HEK293 (cell line): ENCODE results near the gene IREB2.

Experiments used
- CTCF ChIA-PET: fragments of 350-600 bp; formaldehyde crosslinking; extraction: SDS; loops from one replicate; lab custom pipeline; 2021; ENCODE audit warnings: antibody characterized with exemption; lab: Yijun Ruan, JAX
- POLR2A ChIA-PET: fragments of 300-600 bp; formaldehyde crosslinking; extraction: SDS; loops from one replicate; lab custom pipeline; 2020; ENCODE audit warnings: antibody characterized with exemption, inconsistent platforms; lab: Yijun Ruan, JAX
- H3K27ac ChIP-seq: fragments of 200-500 bp; sonication (Bioruptor generic); 2 replicates; pipeline ENCODE4 v1.5.1; 2014; ENCODE audit warnings: low read depth, low read length, control low read depth, inconsistent platforms; ENCODE audit errors: extremely low read depth
- H3K36me3 ChIP-seq, 2 experiments: fragments of 200-500 bp in 1 of 2; sonication (Bioruptor generic) in 1 of 2; 1 replicate in 1 of 2; 2 replicates in 1 of 2; pipeline ENCODE4 v1.5.1; 2014 to 2017; ENCODE audit warnings: inconsistent platforms in 2 of 2, low read length in 2 of 2; ENCODE audit not compliant: control insufficient read depth in 2 of 2, insufficient read depth in 1 of 2
- H3K4me1 ChIP-seq: fragments of 200-500 bp; sonication (Bioruptor generic); 2 replicates; pipeline ENCODE4 v1.5.1; 2014; ENCODE audit warnings: mild to moderate bottlenecking, low read length, inconsistent platforms; ENCODE audit not compliant: control insufficient read depth, insufficient read depth
- H3K4me3 ChIP-seq: 2 replicates; pipeline ENCODE4 v1.5.1; 2011; ENCODE audit warnings: low read depth, mild to moderate bottlenecking, control low read depth, low read length, moderate library complexity
- H3K9me3 ChIP-seq: fragments of 200-500 bp; sonication (Bioruptor generic); 2 replicates; pipeline ENCODE4 v1.5.1; 2014; ENCODE audit warnings: low read depth, low read length, inconsistent platforms; ENCODE audit not compliant: control insufficient read depth, insufficient read depth
- GLI4 ChIP-seq: fragments of 450-650 bp; formaldehyde crosslinking; IDR thresholded peaks from 2 replicates; pipeline ENCODE4 v1.5.1; 2016; ENCODE audit warnings: missing biosample characterization, missing genetic modification characterization
- MYNN ChIP-seq: fragments of 450-650 bp; formaldehyde crosslinking; IDR thresholded peaks from 2 replicates; pipeline ENCODE4 v1.5.1; 2016; ENCODE audit warnings: missing biosample characterization, missing genetic modification characterization, borderline replicate concordance
- PATZ1 ChIP-seq: fragments of 450-650 bp; formaldehyde crosslinking; IDR thresholded peaks from 2 replicates; pipeline ENCODE4 v1.5.1; 2016; ENCODE audit warnings: missing biosample characterization, missing genetic modification characterization
- SALL2 ChIP-seq: fragments of 450-650 bp; formaldehyde crosslinking; IDR thresholded peaks from 2 replicates; pipeline ENCODE4 v1.5.0; 2017; ENCODE audit warnings: missing biosample characterization, mild to moderate bottlenecking, missing genetic modification characterization, borderline replicate concordance
- SP7 ChIP-seq: fragments of 450-650 bp; formaldehyde crosslinking; IDR thresholded peaks from 2 replicates; pipeline ENCODE4 v1.5.1; 2016; ENCODE audit warnings: missing biosample characterization, missing genetic modification characterization
- WT1 ChIP-seq: fragments of 450-650 bp; formaldehyde crosslinking; IDR thresholded peaks from 2 replicates; pipeline ENCODE4 v1.5.1; 2016; ENCODE audit warnings: missing biosample characterization, missing genetic modification characterization
- ZNF175 ChIP-seq: fragments of 450-650 bp; formaldehyde crosslinking; IDR thresholded peaks from 2 replicates; pipeline ENCODE4 v1.5.1; 2016; ENCODE audit warnings: missing biosample characterization, missing genetic modification characterization
- ZNF394 ChIP-seq: fragments of 450-650 bp; formaldehyde crosslinking; IDR thresholded peaks from 2 replicates; pipeline ENCODE4 v1.5.1; 2016; ENCODE audit warnings: missing biosample characterization, missing genetic modification characterization, mild to moderate bottlenecking, moderate library complexity, borderline replicate concordance
- ZNF514 ChIP-seq: fragments of 450-650 bp; formaldehyde crosslinking; IDR thresholded peaks from 2 replicates; pipeline ENCODE4 v1.5.1; 2016; ENCODE audit warnings: missing biosample characterization, missing genetic modification characterization
- ZNF518A ChIP-seq: fragments of 450-650 bp; formaldehyde crosslinking; conservative IDR thresholded peaks from 2 replicates; pipeline ENCODE4 v1.5.1; 2016; ENCODE audit warnings: low read depth, missing biosample characterization, missing genetic modification characterization
- ZNF530 ChIP-seq: fragments of 450-650 bp; formaldehyde crosslinking; IDR thresholded peaks from 2 replicates; pipeline ENCODE4 v1.5.1; 2016; ENCODE audit warnings: low read depth, missing biosample characterization, missing genetic modification characterization
- ZNF560 ChIP-seq: fragments of 450-650 bp; formaldehyde crosslinking; IDR thresholded peaks from 2 replicates; pipeline ENCODE4 v1.5.1; 2017; ENCODE audit warnings: missing biosample characterization, missing genetic modification characterization, borderline replicate concordance
- ZNF621 ChIP-seq: fragments of 450-650 bp; formaldehyde crosslinking; IDR thresholded peaks from 2 replicates; pipeline ENCODE4 v1.5.1; 2017; ENCODE audit warnings: missing biosample characterization, missing genetic modification characterization
- ZNF624 ChIP-seq: fragments of 450-650 bp; formaldehyde crosslinking; IDR thresholded peaks from 2 replicates; pipeline ENCODE4 v1.5.1; 2017; ENCODE audit warnings: missing biosample characterization, missing genetic modification characterization
- ZNF626 ChIP-seq: fragments of 450-650 bp; sonication (Bioruptor Pico); formaldehyde crosslinking; IDR thresholded peaks from 2 replicates; pipeline ENCODE4 v1.5.1; 2018; ENCODE audit warnings: missing biosample characterization, missing genetic modification characterization, inconsistent platforms
- ZNF629 ChIP-seq: fragments of 450-650 bp; formaldehyde crosslinking; IDR thresholded peaks from 2 replicates; pipeline ENCODE4 v1.5.1; 2017; ENCODE audit warnings: missing biosample characterization, missing genetic modification characterization
- ZNF707 ChIP-seq: fragments of 450-650 bp; formaldehyde crosslinking; IDR thresholded peaks from 2 replicates; pipeline ENCODE4 v1.5.1; 2016; ENCODE audit warnings: missing biosample characterization, missing genetic modification characterization
- ZSCAN30 ChIP-seq: fragments of 450-650 bp; IDR thresholded peaks from 2 replicates; pipeline ENCODE4 v1.5.1; 2018; ENCODE audit warnings: missing biosample characterization, mild to moderate bottlenecking, missing genetic modification characterization, moderate library complexity
- TF ChIP-seq, protein P1 (sequence below): fragments of 450-650 bp; formaldehyde crosslinking; IDR thresholded peaks from 2 replicates; pipeline ENCODE4 v1.5.1; 2016; ENCODE audit warnings: missing biosample characterization, missing genetic modification characterization
- TF ChIP-seq, protein P2 (sequence below): fragments of 450-650 bp; formaldehyde crosslinking; IDR thresholded peaks from 2 replicates; pipeline ENCODE4 v1.5.1; 2016; ENCODE audit warnings: missing biosample characterization, missing genetic modification characterization, low read depth
- TF ChIP-seq, protein P3 (sequence below): fragments of 450-650 bp; formaldehyde crosslinking; IDR thresholded peaks from 2 replicates; pipeline ENCODE4 v1.5.1; 2016; ENCODE audit warnings: missing biosample characterization, missing genetic modification characterization
- TF ChIP-seq, protein P4 (sequence below): fragments of 450-650 bp; formaldehyde crosslinking; IDR thresholded peaks from 2 replicates; pipeline ENCODE4 v1.5.1; 2017; ENCODE audit warnings: missing biosample characterization, missing genetic modification characterization

The IREB2 gene

GRCh38 chr15:78533331-78533730 is 95.3 kb downstream of the IREB2 start:
- CTCF ChIA-PET = interaction anchor here (0.6 kb wide), 1 partner anchor 207 kb away, joined by 3 read pairs; no protein-coding TSS in a partner anchor
- Histone ChIP-seq H3K4me3 (no peak overlapping the region), H3K9me3 (no peaks in the 10 kb centered on the region), H3K36me3 (peaks cover 3 to 9% of the 10 kb centered on the region in 2 experiments; a peak in 2 of 3 replicates), H3K27ac (no peak overlapping the region), H3K4me1 (no peaks in the 10 kb centered on the region)
- TF ChIP-seq ZNF621 (tag by site-specific recombination) = no peak
- TF ChIP-seq ZNF530 (tag by site-specific recombination) = no peak
- no peak for TF ChIP-seq ZNF629 (tag by site-specific recombination)
- TF ChIP-seq SALL2 (tag by site-specific recombination) = no peak
- TF ChIP-seq, protein P1, sequence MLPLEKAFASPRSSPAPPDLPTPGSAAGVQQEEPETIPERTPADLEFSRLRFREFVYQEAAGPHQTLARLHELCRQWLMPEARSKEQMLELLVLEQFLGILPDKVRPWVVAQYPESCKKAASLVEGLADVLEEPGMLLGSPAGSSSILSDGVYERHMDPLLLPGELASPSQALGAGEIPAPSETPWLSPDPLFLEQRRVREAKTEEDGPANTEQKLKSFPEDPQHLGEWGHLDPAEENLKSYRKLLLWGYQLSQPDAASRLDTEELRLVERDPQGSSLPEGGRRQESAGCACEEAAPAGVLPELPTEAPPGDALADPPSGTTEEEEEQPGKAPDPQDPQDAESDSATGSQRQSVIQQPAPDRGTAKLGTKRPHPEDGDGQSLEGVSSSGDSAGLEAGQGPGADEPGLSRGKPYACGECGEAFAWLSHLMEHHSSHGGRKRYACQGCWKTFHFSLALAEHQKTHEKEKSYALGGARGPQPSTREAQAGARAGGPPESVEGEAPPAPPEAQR (tag by site-specific recombination) = no peak
- TF ChIP-seq ZNF626 = no peak
- TF ChIP-seq, protein P2, sequence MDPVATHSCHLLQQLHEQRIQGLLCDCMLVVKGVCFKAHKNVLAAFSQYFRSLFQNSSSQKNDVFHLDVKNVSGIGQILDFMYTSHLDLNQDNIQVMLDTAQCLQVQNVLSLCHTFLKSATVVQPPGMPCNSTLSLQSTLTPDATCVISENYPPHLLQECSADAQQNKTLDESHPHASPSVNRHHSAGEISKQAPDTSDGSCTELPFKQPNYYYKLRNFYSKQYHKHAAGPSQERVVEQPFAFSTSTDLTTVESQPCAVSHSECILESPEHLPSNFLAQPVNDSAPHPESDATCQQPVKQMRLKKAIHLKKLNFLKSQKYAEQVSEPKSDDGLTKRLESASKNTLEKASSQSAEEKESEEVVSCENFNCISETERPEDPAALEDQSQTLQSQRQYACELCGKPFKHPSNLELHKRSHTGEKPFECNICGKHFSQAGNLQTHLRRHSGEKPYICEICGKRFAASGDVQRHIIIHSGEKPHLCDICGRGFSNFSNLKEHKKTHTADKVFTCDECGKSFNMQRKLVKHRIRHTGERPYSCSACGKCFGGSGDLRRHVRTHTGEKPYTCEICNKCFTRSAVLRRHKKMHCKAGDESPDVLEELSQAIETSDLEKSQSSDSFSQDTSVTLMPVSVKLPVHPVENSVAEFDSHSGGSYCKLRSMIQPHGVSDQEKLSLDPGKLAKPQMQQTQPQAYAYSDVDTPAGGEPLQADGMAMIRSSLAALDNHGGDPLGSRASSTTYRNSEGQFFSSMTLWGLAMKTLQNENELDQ (tag by site-specific recombination) = no peak
- TF ChIP-seq GLI4 (tag by site-specific recombination) = no peak
- no peak for TF ChIP-seq ZNF560
- TF ChIP-seq, protein P3, sequence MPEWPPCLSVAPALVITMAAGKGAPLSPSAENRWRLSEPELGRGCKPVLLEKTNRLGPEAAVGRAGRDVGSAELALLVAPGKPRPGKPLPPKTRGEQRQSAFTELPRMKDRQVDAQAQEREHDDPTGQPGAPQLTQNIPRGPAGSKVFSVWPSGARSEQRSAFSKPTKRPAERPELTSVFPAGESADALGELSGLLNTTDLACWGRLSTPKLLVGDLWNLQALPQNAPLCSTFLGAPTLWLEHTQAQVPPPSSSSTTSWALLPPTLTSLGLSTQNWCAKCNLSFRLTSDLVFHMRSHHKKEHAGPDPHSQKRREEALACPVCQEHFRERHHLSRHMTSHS = no peak
- TF ChIP-seq ZNF707 = no peak
- TF ChIP-seq ZSCAN30 (tag by site-specific recombination) = no peak
- POLR2A ChIA-PET = no interaction called here

- POLR2A ChIA-PET = interaction anchor here (1.3 kb wide), 1 partner anchor 29 kb away, joined by 5 read pairs; the partner anchor contains the start of gene CHRNA5
- no peaks in the 10 kb centered on the region for H3K9me3 ChIP-seq
- CTCF ChIA-PET = interaction anchor here (0.7 kb wide), 1 partner anchor 84 kb away, joined by 3 read pairs; no protein-coding TSS in a partner anchor
- H3K36me3 ChIP-seq = peaks cover 0 to 3% of the 10 kb centered on the region in 2 experiments; a peak in 1 of 3 replicates
- no peak overlapping the region for H3K4me3 ChIP-seq
- no peak overlapping the region for H3K27ac ChIP-seq
- no peaks in the 10 kb centered on the region for H3K4me1 ChIP-seq
- TF ChIP-seq SP7 (tag by site-specific recombination) = peak; percentile 76
- TF ChIP-seq ZNF175 (tag by site-specific recombination) = no peak
- peak; percentile 95; the same call in 1 of the 2 replicates for TF ChIP-seq ZNF621 (tag by site-specific recombination)
- no peak for TF ChIP-seq ZNF514 (tag by site-specific recombination)
- no peak for TF ChIP-seq WT1 (tag by site-specific recombination)
- no peak for TF ChIP-seq ZNF624 (tag by site-specific recombination)
- TF ChIP-seq PATZ1 (tag by site-specific recombination) = peak; percentile 47; the same call in 1 of the 2 replicates
- no peak for TF ChIP-seq MYNN (tag by site-specific recombination)
- TF ChIP-seq, protein P4, sequence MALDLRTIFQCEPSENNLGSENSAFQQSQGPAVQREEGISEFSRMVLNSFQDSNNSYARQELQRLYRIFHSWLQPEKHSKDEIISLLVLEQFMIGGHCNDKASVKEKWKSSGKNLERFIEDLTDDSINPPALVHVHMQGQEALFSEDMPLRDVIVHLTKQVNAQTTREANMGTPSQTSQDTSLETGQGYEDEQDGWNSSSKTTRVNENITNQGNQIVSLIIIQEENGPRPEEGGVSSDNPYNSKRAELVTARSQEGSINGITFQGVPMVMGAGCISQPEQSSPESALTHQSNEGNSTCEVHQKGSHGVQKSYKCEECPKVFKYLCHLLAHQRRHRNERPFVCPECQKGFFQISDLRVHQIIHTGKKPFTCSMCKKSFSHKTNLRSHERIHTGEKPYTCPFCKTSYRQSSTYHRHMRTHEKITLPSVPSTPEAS = peak; percentile 98
- no peak for TF ChIP-seq ZNF394 (tag by site-specific recombination)
- TF ChIP-seq ZNF518A (tag by site-specific recombination) = no peak
These were observed 98.1 kb downstream of the IREB2 start for GRCh38 chr15:78536134-78536533.
